NCI-H226 (cell line): Measurements from ENCODE around the gene ILF3.
A peak's percentile ranks its signal among the peaks of the same experiment; 100 is the strongest.
"Not testable (repeated sequence)": the region's sequence is repeated elsewhere in the genome, so short reads cannot be mapped to it uniquely, and the experiment has no call there.

Experiments
- DNase-seq: peaks from one replicate; pipeline ENCODE4 v3.0.0-alpha.2; 2015

ILF3 gene

DNA sequence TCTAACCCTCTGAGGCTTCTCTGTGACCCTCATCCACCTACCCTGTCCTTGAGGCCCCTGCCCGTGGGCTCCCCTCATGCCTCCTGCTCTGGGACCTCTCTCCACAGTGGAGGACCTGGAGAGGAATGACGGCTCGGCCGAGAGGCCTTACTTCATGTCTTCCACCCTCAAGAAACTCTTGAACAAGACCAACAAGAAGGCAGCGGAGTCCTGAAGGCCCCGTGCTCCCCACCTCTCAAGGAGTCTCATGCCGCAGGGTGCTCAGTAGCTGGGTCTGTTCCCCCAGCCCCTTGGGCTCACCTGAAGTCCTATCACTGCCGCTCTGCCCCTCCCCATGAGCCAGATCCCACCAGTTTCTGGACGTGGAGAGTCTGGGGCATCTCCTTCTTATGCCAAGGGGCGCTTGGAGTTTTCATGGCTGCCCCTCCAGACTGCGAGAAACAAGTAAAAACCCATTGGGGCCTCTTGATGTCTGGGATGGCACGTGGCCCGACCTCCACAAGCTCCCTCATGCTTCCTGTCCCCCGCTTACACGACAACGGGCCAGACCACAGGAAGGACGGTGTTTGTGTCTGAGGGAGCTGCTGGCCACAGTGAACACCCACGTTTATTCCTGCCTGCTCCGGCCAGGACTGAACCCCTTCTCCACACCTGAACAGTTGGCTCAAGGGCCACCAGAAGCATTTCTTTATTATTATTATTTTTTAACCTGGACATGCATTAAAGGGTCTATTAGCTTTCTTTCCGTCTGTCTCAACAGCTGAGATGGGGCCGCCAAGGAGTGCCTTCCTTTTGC, 10.8 kb upstream of the ILF3 start:
- no peak for DNase-seq

DNA sequence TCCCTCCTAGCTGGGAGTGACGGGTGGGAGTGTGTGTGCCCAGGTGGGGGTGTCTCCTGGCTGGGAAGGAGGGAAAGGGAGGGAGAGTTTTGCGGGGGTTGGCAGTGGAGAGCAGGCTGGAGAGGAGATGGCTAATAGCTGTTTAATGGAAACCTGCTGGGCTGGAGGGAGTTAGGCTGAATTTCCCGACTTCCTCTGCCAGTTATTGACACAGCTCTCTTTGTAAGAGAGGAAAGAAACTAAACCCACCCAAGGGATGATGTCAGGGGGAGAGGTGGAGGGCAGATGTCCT, 10.2 kb upstream of the ILF3 start:
- DNase-seq, result no peak

DNA sequence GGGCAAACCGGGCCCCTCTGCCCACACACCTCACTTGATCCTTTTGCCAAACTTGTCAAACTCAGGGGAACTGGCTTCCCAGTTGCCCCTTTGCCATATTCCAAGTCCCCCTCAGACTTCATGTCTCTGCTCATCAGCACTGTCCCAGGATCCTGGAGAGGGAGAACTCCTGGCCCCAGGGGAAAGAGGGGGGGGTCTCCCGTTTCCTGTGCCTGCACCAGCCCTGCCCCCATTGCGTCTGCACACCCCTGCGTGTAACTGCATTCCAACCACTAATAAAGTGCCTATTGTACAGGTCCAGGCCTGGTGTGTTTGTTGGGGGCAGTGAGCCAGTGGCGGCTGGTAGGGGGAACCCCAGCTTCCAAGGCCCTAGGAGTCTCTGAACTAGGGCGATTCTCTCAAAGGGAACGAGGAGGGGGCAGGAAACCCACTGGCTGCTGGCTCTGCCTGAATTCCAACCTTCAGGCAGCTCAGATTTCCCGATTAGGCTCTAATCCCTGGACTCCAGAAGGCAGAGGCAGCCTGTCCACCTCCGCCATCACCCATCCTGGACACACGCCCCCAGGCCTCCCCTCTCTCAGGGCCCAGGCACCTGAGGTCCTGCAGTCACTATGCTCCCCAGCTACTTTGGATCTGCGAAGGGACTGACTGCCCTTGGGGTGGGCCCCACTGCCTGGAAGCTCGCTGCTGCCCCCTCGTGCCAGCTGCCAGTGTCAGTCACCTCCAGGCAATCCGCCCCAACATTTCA, 9.7 kb upstream of the ILF3 start:
- DNase-seq, result peak; percentile 49

DNA sequence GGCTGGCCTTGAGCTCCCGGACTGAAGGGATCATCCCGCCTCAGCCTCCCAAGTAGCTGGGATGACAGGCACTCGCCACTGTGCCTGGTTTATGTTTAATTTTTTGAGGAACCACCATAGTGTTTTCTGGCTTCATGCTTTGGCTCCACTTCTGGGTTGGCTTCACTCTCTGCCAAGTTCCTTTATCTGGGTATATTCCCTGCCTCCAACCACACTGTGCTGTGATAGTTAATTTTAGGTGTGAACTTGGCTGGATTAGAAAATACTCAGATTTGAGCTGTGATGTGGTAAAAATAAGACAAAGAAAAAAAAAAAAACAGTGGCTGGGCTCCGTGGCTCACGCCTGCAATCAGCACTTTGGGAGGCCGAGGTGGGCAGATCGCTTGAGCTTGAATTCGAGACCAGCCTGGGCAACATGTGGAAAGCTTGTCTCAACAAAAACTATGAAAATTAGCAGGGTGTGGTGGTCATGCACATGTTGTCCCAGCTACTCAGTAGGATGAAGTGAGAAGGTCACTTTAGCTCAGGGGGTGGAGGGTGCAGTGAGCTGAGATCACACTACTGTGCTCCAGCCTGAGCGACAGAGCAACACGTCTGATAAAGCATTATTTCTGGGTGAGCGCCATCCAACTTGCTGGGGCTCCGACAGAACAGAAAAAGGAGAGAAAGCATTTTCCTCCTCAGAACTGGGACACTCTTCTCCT, 7.5 kb upstream of the ILF3 start:
- DNase-seq, result no peak

DNA sequence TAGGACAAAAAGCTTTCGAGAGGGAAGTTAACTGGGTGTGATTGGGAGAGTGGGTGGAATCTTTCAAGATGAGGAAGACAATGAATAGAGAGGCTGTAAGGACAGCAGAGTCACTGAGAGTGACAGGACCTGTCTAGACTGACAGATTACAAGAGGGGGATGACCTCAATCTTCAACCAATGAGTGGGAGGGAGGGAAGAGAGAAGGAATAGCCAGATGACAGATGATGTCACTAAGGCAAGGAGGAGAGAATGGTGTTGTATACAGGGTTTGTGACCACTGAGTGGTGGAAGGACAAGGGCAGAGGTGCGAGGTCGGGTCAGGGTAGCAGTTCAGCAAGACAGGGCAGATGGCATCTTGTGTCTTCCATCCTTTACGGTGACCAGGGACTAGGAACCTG, 5.8 kb upstream of the ILF3 start:
- no peak for DNase-seq

DNA sequence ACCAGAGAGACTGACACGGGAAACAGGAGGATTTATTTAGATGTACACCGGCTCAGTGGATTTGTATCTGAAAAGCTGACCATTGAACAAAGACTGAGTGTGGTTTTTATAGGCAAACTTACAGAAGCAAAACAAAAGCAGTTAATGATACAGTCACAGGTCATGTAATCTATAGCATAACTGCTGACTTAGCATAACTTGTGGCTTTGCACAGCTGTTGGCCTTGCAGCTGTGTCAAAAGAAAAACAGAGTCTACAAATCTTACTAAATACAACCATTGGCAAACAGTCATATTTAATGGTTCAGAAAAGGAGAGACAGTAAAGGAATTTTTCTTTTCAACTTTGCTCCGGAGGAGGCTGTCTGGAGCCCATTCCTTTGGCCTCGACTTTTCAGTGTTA, 2.3 kb upstream of the ILF3 start:
- DNase-seq, result no peak

DNA sequence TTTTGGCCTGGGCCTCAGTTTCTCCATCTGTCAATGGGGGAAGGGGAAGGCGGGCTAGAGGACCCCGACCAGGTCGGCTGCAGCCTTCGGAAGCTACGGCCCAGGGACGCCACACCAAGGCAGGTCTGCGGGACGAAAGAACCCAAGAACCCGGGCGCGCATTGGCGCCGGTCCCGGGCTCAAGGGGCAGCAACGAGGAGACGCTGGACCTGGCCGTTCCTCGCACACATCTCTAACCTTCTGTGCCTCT, 739 bp upstream of the ILF3 start:
- DNase-seq, result no peak

DNA sequence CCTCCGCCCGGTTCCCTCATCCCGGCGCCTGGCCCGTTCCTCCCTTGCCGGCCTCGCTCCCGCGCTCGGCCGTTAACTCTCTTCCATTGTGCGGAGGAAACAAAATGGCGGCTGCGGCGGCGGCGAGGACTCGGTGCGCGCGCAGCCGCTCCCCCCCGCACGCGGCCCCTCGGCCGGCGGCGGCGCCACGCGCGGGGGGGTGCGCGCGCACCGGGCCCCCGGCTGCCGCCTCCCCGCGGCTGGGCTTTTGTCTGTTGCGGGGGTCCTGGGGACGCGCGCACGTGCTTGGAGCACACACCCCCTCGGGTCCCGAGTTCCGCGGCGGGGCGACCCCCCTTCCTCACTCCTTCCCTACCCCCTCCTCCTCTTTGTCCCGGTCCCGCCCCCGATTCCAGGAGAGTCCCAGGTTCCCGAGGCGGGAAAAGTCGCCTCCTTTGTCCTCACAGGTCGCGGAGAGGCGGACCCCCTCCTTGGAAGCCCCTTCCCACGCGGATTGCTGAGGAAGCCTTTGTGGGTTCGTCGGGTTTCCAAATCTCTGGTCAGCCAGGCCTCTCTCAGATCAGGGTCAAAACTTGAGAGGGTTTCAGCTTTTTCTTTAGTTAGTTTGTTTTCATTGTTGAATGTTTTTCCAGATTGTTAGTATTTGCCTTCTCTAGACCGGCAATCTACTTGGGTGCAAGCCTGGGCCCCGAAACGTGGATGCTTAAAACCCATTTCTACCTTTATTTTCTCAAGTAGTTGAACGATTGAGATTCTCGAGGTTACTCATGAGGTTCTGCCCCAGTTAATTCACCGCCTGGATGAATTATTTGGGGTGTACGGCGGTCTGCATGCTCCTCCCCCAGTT, 687 bp downstream of the ILF3 start:
- DNase-seq, result no peak

DNA sequence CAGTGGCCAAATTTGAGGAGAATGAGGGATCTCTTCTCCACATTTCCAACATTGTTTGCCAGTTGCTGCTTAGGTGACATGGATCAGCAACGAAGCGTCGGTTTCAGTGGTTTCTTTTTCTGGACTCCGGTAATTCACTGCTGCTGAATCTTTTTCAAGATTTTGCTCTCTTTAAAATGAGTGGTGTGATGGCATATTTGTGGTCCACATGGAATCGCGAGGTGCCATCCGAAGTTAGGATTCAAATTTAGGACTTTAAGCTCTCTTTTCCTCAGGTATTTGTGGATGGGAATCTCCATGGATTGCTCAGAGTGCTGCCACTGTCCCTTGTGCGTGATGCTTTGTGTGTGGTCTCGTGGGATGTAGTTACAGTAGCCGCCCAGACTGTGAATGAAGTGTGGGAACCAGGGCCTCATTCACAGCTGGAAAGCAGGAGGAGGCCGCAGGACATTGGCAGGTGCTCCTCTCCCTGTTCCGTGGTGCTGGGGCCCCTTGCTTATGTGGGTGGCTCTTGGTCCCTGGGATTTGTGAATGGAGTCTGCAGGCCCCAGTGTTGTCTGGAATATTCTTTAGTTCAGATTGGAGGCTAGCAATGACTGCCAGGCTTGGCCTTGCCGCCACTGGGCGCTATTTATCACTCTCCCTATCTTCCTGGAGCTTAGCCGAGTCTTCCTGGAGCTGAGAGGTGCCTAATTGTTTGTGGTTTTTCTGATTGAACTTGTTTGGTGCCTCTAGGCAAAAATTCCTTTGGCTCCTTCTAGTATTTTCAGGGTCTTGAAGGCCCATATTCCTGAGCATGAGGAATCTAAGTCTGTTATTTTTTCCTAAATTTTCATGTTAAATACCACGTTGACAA, 1.5 kb downstream of the ILF3 start:
- peak; percentile 25 for DNase-seq

DNA sequence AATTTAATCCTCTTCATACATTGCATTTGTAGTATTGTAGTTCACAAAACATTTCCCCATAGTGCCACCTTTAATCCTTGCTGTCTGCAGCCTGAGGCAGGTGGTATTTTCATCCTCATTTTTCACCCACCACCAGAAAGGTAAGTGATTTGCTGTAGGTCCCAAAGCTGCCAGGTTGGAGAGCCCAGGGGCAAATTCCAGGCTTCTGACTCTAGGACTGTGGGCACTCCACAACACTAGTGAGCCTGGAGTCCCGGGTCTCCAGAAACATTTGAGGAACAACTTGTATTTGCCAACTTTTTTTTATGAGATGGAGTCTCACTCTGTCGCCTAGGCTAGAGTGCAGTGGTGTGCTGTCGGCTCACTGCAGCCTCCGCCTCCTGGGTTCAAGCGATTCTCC, 6.2 kb downstream of the ILF3 start:
- DNase-seq, result no peak

DNA sequence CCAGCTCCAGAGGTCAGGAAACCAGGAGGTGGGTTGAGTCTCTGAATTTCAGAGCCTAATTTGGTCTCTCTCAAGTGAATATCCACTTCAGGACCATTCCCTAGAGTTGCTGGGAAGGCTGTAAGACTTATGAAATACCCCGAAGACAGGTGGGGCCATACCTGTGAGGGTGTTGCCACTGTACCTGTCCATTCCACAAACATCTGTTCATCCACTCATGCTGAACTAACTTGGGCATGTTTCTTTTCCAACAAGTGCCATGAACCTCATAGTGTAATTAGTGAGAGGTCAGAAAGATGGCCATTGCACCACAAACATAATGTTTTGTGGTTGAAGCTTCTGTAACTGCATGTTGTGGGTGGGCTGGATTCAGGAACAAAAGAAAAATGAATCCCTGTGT, 7.8 kb downstream of the ILF3 start:
- DNase-seq, result no peak

DNA sequence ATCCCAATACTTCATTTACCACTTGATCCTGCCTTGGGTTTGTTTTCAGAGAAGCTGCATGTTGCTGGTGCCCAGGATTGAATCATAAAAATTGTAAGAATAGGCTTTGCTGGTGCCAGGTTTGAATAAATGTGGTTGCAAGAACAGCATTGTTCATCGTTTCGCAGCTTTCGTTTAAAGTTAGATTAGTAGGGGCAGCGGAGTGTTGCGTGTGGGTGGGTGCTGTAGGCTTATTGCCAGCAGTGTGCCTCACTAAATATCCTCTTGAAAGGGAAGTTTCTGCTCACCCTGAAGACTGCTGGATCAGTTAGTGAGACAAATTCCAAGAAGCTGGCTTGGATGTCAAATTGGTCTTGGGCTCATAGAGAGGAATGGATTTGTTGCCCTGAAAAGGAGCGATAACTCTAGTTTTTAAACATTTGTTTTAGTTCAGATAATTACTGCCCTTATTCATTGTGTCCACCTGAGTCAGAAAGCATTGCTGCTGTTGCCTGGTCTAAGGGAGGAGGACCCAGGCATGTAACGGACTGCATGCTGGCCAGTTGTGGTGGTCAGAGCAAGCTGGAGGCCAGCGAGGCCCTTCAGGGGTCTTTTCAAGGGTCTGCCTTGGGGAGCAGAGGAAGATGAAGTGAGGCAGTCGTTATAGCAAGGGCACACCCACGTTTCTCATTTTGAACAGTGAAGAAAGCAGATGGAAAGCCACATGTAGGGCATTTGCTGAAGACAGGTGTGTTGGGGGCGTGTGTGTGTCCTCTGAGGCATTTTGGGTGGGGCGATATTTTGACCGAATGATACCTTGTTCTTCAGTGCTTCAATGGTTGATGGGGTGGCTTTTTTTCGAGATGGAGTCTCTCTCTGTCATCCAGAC, 8.5 kb downstream of the ILF3 start:
- no peak for DNase-seq

DNA sequence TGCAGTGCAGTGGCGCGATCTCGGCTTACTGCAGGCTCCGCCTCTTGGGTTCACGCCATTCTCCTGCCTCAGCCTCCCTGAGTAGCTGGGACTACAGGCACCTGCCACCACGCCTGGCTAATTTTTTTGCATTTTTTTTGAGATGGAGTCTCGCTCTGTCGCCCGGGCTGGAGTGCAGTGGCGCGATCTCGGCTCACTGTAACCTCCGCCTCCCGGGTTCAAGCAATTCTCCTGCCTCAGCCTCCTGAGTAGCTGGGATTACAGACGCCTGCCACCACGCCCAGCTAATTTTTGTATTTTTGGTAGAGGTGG, 9.1 kb downstream of the ILF3 start:
- not testable (repeated sequence) for DNase-seq

DNA sequence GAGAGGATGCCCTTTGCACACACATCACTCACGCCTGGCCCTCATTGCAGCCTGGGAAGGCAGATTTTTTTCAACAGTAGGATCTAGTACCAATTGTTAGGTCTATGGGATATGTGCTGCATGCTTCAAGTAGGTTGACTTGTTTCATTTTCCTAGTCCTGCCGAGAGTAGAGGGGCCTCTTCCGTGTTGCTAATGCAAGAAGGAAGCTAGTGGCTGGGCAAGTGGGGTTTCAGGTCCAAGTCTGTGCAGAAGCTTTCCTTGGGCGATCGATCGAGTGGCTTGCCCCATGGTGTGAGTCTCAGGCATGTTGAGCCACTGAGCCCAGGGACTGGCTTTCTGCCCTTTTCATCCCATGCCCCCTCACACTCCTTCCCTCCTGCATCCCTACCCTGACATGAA, 13.7 kb downstream of the ILF3 start:
- DNase-seq, result no peak

DNA sequence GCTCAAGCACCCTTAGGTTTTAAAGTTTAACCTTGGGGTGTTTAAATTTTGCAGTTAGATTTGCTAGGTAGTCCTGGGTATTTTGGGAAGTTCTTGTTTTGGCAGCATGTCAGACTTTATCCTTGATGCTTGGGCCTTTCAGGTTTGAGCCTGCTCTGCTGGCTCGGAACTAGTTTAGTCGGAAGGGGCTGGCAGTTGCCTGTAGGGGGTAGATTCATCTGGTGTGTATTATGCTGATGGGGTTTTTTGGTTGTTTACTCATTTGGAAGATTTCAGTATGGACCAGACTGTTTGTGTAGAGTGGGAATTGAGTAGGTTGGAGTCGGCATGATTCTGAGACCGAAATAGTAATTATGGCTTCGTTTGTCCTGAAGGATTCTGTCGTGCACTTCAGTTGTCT, 15.1 kb downstream of the ILF3 start:
- DNase-seq, result no peak

DNA sequence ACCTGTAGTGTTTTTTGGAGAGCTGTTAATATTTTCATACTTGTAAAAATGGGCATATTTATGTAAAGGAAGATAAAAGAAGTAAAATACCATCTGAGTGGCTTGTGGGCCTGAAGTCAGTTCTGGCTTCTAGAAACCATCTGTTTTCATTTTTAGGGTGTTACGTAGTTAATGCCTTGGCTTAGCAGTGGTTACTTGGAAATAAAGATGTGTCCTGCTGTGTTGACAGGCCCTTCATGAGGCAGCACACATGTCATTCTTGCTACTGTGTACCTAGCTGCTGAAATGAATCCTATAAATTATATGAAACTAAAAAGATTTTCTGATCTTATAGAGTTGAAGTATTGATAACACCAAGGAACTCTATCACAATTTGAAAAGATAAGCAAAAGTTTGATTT, 16.0 kb downstream of the ILF3 start:
- DNase-seq, result no peak

DNA sequence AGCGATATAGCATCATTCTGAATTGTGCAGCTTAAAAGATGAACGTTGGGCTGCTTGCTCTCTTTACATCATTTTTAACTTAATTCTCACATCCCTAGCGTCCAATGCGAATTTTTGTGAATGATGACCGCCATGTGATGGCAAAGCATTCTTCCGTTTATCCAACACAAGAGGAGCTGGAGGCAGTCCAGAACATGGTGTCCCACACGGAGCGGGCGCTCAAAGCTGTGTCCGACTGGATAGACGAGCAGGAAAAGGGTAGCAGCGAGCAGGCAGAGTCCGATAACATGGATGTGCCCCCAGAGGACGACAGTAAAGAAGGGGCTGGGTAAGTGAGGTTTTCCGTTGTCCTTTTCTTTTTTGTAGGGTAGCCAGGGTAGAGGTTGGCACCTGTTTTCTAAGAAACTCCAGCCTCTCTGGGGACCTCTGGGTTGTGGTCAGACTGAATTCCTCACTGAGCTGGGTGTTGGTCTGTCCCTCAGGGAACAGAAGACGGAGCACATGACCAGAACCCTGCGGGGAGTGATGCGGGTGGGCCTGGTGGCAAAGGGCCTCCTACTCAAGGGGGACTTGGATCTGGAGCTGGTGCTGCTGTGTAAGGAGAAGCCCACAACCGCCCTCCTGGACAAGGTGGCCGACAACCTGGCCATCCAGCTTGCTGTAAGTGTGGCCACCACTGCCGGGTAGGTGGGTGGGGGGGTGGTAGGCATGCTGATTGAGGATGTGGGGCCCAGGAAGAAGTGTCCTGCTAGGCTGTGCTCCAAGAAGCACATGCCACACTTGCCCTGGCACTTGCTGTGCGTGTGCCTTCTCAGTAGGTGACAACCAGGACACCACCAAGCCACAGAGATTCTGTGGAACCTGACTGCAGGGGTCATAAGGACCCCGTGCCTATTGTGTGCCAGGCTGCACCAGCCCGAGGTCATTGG, 17.0 kb downstream of the ILF3 start:
- no peak for DNase-seq

DNA sequence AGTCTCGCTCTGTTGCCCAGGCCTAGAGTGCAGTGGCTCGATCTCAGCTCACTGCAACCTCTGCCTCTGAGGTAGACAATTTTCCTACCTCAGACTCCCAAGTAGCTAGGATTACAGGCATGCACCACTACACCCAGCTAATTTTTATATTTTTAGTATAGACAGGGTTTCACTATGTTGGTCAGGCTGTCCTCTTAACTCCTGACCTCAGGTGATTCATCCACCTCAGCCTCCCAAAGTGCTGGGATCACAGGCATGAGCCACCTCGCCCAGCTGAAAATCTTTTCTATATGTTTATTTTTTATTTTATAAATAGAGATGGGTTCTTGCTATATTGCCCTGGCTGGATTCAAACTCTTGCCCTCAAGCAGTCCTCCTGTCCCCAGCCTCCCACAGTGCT, 17.8 kb downstream of the ILF3 start:
- not testable (repeated sequence) for DNase-seq

DNA sequence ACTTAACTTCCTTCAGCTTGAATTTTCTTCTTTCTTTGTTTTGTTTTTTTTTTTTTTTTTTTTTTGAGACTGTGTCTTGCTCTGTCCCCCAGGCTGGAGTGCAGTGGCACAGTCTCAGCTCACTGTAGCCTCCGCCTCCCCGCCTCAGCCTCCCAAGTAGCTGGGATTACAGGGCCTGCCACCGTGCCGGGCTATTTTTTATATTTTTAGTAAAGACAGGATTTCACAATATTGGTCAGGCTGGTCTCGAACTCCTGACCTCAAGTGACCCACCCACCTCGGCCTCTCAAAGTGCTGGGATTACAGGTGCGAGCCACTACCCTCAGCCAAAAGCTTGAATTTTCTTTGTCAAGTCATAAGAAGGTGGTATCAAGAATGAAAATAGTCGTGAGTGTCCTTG, 21.1 kb downstream of the ILF3 start:
- DNase-seq, result not testable (repeated sequence)

DNA sequence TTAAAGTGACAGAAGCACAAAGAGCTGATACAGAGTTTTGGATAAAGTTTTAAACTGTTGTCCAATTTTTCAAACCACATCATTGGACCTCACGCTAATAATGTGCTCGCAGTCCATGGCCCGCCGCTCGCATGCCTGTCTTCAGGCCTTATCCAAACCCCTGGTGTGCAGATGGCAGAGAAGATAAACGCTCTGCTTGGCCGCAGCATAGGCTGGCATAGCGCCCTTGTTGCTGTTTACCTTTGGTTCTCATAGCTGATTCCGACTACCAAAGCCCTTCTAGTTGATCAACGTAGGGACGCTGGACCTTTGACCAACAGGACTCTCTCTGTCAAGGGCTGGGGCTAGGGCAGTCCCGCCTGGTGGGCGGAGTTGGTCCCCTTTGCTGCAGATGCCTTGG, 23.6 kb downstream of the ILF3 start:
- no peak for DNase-seq

DNA sequence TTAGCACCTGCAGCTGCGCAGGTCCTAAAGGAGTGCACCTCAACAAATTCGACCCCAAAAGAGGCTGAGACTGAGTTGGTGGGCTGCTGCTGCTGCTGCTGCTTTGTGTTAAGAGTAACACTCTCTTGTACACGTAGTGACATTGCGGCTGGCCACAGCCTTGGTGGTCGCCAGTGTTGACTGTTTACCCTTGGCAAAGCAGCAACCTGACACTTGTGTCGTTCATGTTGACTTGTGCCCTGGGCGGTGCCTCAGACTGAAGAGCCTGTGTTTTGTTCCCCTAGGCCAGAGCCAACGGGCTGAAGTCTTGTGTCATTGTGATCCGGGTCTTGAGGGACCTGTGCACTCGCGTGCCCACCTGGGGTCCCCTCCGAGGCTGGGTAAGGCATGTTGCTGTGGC, 24.7 kb downstream of the ILF3 start:
- DNase-seq, result no peak
